Natural killer cell (primary cell): ENCODE data around the gene STPG1. TPM values are rescaled to one million over a fixed set of nuclear protein-coding genes. Genes with fewer than 3 reads are reported as not detected.
"Not testable (repeated sequence)": the region's sequence is repeated elsewhere in the genome, so short reads cannot be mapped to it uniquely, and the experiment has no call there.

Experiments used
- ATAC-seq, 3 donors: fragments of 150-1000 bp in 2 of 3; fragments of 200-7000 bp in 1 of 3; cut with Tn5 transposase; 1 replicate in 1 of 3; 2 replicates in 2 of 3; pipeline ENCODE4 v1.10.0; 2021; ENCODE audit warnings: mild to moderate bottlenecking in 2 of 3, moderate library complexity in 2 of 3
- DNase-seq, 2 donors: peaks; one replicate each; pipeline versions ENCODE4 v3.0.0 to v3.0.0-alpha.2; 2013 to 2021; ENCODE audit warnings: mixed read lengths in 1 of 2
- H3K27ac ChIP-seq: one replicate; pipeline ENCODE4 v1.5.1; 2013; ENCODE audit warnings: mild to moderate bottlenecking, low read length
- H3K27me3 ChIP-seq: one replicate; pipeline ENCODE4 v1.6.1; 2013; ENCODE audit warnings: low read length; ENCODE audit not compliant: control insufficient read depth, insufficient read depth
- H3K36me3 ChIP-seq: one replicate; pipeline ENCODE4 v1.6.1; 2013; ENCODE audit warnings: low read length; ENCODE audit not compliant: control insufficient read depth, insufficient read depth
- H3K4me1 ChIP-seq: one replicate; pipeline ENCODE4 v1.6.1; 2013; ENCODE audit warnings: low read length; ENCODE audit not compliant: control insufficient read depth, insufficient read depth
- H3K4me3 ChIP-seq: one replicate; pipeline ENCODE4 v1.5.1; 2013; ENCODE audit warnings: low read length
- H3K9me3 ChIP-seq: one replicate; pipeline ENCODE4 v1.6.1; 2013; ENCODE audit warnings: low read length; ENCODE audit not compliant: control insufficient read depth, insufficient read depth
- H3K27ac Mint-ChIP-seq, 2 donors: one replicate each; pipeline ENCODE4 v1.8.0; 2022; ENCODE audit warnings: mild to moderate bottlenecking in 2 of 2, mixed read lengths in 2 of 2, moderate library complexity in 1 of 2
- H3K27me3 Mint-ChIP-seq, 2 donors: one replicate each; pipeline ENCODE4 v1.8.0; 2022; ENCODE audit warnings: low read depth in 2 of 2, mixed read lengths in 2 of 2
- H3K36me3 Mint-ChIP-seq: one replicate; pipeline ENCODE4 v1.8.0; 2022; ENCODE audit warnings: mixed read lengths
- H3K4me1 Mint-ChIP-seq, 2 donors: one replicate each; pipeline ENCODE4 v1.8.0; 2022; ENCODE audit warnings: mixed read lengths in 2 of 2
- H3K4me3 Mint-ChIP-seq: one replicate; pipeline ENCODE4 v1.8.0; 2022; ENCODE audit warnings: mild to moderate bottlenecking, moderate library complexity, mixed read lengths
- H3K9me3 Mint-ChIP-seq, 2 donors: one replicate each; pipeline ENCODE4 v1.8.0; 2022; ENCODE audit warnings: mixed read lengths in 2 of 2
- WGBS: methylation state at CpG from one replicate; pipeline ENCODE4 v1.1.7; 2013; ENCODE audit warnings: missing lambda C conversion rate; ENCODE audit not compliant: insufficient coverage; 5-methylcytosine and 5-hydroxymethylcytosine counted together
- intact Hi-C: fragments of 100-400 bp; cut with micrococcal nuclease; formaldehyde crosslinking; loops from one replicate; pipeline ENCODE4 v1.14.2; 2022
- total RNA-seq, 4 donors: library from RNA; stranded (reverse); fragments of 120-200 nt in 1 of 4; gene quantifications; one replicate each; pipeline versions ENCODE4 v1.2.3 to v1.2.4, GENCODE V29; 2013 to 2022
- TF ChIP-seq, protein P1 (sequence below): fragments of 200-600 bp; IDR thresholded peaks from one replicate; pipeline ENCODE4 v1.8.0; 2022; ENCODE audit warnings: antibody characterized with exemption

Gene STPG1
- total RNA-seq, 3 donors from 2014 or later (not counting 1 experiment from before 2014, with no cell fraction given): 0.87 to 1.7 (median 1.1) TPM

DNA sequence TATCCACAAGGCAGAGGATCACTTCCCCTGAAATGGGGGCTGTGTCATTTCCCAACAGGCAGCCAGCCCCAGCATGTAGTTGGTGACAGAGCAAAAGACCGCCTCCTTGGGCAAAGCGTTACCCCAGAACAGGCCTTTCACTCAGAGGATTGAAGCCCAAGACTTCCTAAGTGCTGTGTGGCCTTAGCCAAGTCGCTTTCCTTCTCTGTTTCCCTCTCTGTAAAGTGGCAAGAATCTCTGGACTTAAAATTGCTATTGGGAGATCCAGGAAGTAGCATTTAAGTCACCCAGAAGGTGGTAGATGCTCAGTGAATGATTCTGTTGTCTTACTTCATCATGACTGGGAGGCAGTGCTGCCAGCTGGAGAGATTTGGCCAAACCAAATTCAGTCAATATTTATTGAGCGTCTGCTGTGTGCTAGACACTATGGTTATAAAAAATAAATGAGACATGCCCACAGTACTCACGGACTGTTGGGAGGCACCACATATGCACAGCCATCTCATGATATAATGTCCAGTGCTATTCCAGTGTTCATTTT is 37.3 kb upstream of the STPG1 start:
- H3K36me3 Mint-ChIP-seq: peaks cover 33% of the 10 kb centered on the region
- no peaks in the 10 kb centered on the region for H3K27me3 Mint-ChIP-seq
- intact Hi-C loops: no loop called here
- Histone ChIP-seq H3K27ac (no peak overlapping the region), H3K36me3 (peaks cover 52% of the 10 kb centered on the region), H3K4me1 (no peaks in the 10 kb centered on the region), H3K4me3 (no peak overlapping the region), H3K9me3 (no peaks in the 10 kb centered on the region), H3K27me3 (no peaks in the 10 kb centered on the region)
- H3K27ac Mint-ChIP-seq: no peak overlapping the region
- H3K4me3 Mint-ChIP-seq: no peak overlapping the region
- no peak for ATAC-seq
- 97% methylated on average over 5 of the region's 5 CpGs for WGBS
- DNase-seq: no peak
- TF ChIP-seq, protein P1, sequence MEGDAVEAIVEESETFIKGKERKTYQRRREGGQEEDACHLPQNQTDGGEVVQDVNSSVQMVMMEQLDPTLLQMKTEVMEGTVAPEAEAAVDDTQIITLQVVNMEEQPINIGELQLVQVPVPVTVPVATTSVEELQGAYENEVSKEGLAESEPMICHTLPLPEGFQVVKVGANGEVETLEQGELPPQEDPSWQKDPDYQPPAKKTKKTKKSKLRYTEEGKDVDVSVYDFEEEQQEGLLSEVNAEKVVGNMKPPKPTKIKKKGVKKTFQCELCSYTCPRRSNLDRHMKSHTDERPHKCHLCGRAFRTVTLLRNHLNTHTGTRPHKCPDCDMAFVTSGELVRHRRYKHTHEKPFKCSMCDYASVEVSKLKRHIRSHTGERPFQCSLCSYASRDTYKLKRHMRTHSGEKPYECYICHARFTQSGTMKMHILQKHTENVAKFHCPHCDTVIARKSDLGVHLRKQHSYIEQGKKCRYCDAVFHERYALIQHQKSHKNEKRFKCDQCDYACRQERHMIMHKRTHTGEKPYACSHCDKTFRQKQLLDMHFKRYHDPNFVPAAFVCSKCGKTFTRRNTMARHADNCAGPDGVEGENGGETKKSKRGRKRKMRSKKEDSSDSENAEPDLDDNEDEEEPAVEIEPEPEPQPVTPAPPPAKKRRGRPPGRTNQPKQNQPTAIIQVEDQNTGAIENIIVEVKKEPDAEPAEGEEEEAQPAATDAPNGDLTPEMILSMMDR: no peak
- H3K9me3 Mint-ChIP-seq: no peaks in the 10 kb centered on the region
- H3K4me1 Mint-ChIP-seq: no peaks in the 10 kb centered on the region

DNA sequence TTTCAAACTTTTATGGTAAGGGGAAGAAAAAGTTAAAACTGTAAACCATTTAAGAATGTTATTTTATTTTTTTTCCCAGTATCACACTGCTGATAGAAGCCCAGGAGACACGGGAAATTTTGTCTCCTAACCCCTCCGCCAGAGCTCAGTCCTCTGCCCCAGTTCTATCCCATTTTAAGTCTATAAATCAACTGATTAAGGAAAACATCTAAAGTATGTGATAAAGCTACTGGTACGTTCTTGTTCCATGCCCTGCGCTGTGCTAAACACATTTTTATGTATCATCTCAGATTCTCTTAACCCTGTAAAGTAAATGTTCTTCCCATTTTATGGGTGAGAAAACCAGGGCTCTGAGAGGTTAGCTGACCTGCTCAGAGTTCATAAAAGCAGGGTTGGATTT is 36.7 kb upstream of the STPG1 start:
- TF ChIP-seq, protein P1: no peak
- H3K27ac ChIP-seq: no peak overlapping the region
- Mint-ChIP-seq H3K27me3 (no peaks in the 10 kb centered on the region), H3K4me1 (no peaks in the 10 kb centered on the region), H3K4me3 (no peak overlapping the region), H3K27ac (no peak overlapping the region), H3K9me3 (no peaks in the 10 kb centered on the region), H3K36me3 (peaks cover 38% of the 10 kb centered on the region)
- no peak overlapping the region for H3K4me3 ChIP-seq
- no peaks in the 10 kb centered on the region for H3K4me1 ChIP-seq
- intact Hi-C loops: no loop called here
- ATAC-seq (no peak), DNase-seq (no peak)
- 100% methylated on average over 4 of the region's 4 CpGs for WGBS
- H3K27me3 ChIP-seq: no peaks in the 10 kb centered on the region
- H3K9me3 ChIP-seq: no peaks in the 10 kb centered on the region
- H3K36me3 ChIP-seq: peaks cover 50% of the 10 kb centered on the region

DNA sequence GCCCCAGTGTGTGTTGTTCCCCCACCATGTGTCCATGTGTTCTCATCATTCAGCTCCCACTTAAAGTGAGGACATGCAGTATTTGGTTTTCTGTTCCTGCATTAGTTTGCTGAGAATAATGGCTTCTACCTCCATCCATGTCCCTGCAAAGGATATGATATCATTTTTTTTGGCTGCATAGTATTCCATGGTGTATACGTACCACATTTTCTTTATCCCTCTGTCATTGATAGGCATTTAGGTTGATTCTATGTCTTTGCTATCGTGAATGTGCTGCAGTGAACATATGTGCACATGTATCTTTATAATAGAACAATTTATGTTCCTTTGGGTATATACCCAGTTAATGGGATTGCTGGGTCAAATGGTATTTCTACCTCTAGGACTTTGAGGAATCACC is 32.9 kb upstream of the STPG1 start:
- H3K9me3 Mint-ChIP-seq, H3K4me3 ChIP-seq, H3K27me3 Mint-ChIP-seq, ATAC-seq, H3K27me3 ChIP-seq, DNase-seq, H3K27ac ChIP-seq, H3K27ac Mint-ChIP-seq, H3K9me3 ChIP-seq, H3K4me1 ChIP-seq, intact Hi-C loops, H3K4me3 Mint-ChIP-seq, H3K4me1 Mint-ChIP-seq: not testable (repeated sequence)
- H3K36me3 Mint-ChIP-seq: peaks cover 22% of the 10 kb centered on the region
- WGBS: 100% methylated on average over 2 of the region's 2 CpGs
- H3K36me3 ChIP-seq: peaks cover 50% of the 10 kb centered on the region

- intact Hi-C loops: no loop called here
- Mint-ChIP-seq H3K9me3 (no peaks in the 10 kb centered on the region), H3K27me3 (no peaks in the 10 kb centered on the region), H3K4me1 (peaks cover 0 to 5% of the 10 kb centered on the region in 2 donors), H3K4me3 (no peak overlapping the region), H3K27ac (no peak overlapping the region), H3K36me3 (peaks cover 16% of the 10 kb centered on the region)
- DNase-seq (no peak), ATAC-seq (no peak)
- WGBS: 71% methylated on average over 2 of the region's 2 CpGs
- Histone ChIP-seq H3K4me1 (no peaks in the 10 kb centered on the region), H3K36me3 (peaks cover 35% of the 10 kb centered on the region), H3K9me3 (no peaks in the 10 kb centered on the region), H3K27me3 (no peaks in the 10 kb centered on the region), H3K4me3 (no peak overlapping the region), H3K27ac (no peak overlapping the region)
- TF ChIP-seq, protein P1: no peak
These were observed 29.7 kb upstream of the STPG1 start for GRCh38 chr1:24443241-24443656.
